ENCODE measurements around the gene MT1E.
"Not testable (repeated sequence)": the region's sequence is repeated elsewhere in the genome, so short reads cannot be mapped to it uniquely, and the experiment has no call there.

The MT1E gene

DNA sequence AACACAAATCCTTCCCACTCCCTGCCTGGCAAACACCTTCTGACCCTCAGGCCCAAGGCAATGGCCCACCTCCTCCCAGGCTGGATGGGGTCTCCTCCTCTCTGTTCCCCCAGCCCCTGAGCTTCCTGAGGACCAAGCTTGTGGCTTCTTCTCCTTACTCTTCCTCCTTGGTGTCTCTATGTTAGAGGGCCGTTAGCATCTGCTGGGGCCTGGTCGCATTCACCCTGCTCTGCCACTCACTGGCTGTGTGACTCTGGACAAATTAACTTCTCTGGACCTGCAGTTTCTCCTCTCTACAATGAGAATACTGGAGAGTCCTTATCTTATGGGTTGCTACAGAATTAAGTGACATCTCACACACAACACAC lies 17.9 kb upstream of the MT1E start:
- DNase-seq: no peak

DNA sequence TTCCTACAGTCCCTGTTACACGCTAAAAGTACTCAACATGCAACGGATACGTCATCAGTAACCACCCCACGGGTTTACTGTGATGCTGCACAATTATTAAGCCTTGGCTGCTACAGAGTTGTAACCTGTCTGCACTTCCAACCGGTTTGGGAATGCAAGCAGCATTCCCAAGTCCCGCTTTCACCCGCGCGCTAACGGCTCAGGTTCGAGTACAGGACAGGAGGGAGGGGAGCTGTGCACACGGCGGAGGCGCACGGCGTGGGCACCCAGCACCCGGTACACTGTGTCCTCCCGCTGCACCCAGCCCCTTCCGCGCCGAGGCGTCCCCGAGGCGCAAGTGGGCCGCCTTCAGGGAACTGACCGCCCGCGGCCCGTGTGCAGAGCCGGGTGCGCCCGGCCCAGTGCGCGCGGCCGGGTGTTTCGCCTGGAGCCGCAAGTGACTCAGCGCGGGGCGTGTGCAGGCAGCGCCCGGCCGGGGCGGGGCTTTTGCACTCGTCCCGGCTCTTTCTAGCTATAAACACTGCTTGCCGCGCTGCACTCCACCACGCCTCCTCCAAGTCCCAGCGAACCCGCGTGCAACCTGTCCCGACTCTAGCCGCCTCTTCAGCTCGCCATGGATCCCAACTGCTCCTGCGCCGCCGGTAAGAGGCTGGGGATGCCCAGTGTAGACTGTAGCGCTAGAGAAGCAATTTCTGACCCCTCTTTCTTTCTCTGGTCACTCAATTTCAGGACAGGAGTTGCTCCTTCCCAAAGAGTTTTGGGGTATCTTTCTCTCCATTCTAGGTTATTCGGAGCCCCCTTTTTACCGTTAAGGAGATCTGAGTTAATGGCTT lies 17.3 kb upstream of the MT1E start, which contains the start of gene MT2A:
MT2A (plus strand) TSS at position 542 of the 833 bp plus-strand sequence; CDS start at position 614, 72 bp downstream.
- DNase-seq: peak; percentile 78

DNA sequence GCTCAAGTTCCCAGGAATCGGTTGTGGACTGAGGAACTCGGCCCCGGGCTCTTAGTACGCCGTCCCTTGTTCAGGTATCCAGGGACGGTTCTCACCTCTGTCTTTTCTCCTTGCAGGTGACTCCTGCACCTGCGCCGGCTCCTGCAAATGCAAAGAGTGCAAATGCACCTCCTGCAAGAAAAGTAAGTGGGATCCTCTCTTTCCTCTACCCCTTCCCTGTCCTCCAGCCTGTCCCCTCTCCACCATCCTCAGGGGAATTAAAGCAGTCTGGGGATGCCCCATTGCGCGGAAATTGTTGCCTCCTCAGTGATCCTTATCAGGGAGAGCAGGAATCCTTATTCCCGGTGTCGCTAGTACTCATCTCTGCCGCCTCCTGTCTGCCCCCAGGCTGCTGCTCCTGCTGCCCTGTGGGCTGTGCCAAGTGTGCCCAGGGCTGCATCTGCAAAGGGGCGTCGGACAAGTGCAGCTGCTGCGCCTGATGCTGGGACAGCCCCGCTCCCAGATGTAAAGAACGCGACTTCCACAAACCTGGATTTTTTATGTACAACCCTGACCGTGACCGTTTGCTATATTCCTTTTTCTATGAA lies 16.6 kb upstream of the MT1E start:
- no peak for DNase-seq

- peak; percentile 41 for DNase-seq
These were observed 16.1 kb upstream of the MT1E start for GRCh38 chr16:56609463-56609921.

- no peak for DNase-seq
These were observed 15.5 kb upstream of the MT1E start for GRCh38 chr16:56610017-56610608.

DNA sequence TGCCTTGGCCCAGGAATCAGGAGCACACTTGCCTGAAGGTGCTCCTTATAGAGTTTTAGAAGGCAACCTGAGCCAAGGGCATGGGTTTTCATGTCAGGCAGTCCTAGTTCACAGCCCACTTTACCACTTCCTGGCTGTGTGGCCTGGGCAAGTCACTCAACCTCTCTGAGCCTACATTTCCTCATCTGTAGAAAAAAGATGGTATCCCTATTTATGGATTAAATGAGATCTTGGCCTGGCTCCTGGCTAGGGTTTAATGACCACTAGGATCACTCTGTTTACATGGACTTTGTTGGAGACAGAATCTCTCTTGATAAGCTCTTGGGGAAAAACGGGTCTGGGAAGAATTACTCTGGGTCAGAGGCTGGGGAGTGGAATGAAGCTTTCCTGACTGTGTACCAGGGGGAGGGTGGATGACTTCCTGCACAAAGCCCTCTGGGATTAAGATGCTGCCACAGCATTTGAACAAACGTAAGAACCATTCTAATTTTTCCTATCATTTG lies 14.9 kb upstream of the MT1E start:
- DNase-seq: no peak

GRCh38 chr16:56611281-56611833 lies 14.2 kb upstream of the MT1E start:
- no peak for DNase-seq

DNA sequence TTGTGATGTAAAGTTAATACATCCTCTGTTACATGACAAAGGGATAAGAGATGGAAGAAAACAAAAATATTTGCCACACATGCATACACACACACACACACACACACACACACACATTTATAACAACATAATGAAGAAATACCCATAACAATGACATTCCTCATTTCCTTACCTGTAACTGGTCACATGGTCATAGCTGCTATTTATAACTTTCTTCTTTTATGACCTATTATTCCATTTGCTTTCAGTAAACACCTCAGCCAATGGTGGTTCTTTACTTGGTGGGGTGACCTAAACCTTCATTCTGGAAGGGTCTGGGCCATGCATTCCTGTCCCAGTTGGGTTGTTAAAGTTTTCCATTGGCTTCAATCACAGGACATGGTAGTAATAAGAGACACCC lies 11.9 kb upstream of the MT1E start:
- no peak for DNase-seq

- no peak for DNase-seq
These were observed 11.0 kb upstream of the MT1E start for GRCh38 chr16:56614549-56614991.

DNA sequence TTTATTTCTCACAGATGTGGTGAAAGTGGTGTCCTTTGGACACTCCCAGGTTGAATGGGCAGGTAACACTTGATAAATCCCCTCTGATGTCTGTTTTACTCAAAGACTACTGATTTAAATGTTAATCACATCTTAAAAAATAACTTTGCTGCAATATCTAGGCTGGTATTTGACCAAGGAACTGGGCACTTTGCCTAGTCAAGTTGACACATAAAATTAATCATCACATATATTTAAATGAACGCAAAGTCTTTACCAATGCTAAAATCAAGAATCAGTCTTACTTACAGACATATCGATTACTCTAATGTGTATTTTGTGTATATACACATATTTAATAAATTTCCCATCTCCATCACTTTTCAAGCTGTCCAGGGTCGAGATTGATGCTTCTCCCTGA lies 10.2 kb upstream of the MT1E start:
- DNase-seq: no peak

DNA sequence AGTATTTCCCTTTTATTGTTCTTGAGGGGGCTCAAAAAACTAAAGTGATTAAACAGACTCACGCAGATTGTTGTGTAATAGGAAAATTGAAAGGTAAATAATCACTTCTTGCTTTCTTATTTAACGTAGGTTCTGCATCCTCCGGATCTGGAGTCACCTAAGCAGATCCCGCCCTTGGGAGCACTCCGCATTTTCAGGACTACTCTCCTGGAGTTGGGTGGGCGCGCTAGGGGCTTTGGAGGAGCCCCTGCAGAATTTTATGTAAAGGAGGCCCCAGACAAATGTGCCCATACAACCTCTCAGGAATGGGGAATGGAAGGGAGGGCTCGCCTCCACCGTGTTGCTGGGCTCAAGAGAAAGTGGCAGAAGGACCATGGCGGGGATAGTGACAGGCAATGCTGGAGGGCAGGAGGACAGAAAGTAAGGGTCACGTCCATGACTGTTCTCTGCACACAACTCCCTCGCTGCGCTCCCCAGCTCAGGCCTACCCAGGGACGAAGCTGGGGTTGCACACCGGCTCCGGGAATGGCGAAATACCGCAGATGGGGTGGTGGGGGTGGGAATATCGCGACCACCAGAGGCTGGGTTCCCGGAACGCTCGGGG lies 8.9 kb upstream of the MT1E start:
- DNase-seq: no peak

- DNase-seq: no peak
These were observed 8.1 kb upstream of the MT1E start for GRCh38 chr16:56617212-56618085.

- no peak for DNase-seq
These were observed 7.4 kb upstream of the MT1E start for GRCh38 chr16:56618138-56618537.

DNA sequence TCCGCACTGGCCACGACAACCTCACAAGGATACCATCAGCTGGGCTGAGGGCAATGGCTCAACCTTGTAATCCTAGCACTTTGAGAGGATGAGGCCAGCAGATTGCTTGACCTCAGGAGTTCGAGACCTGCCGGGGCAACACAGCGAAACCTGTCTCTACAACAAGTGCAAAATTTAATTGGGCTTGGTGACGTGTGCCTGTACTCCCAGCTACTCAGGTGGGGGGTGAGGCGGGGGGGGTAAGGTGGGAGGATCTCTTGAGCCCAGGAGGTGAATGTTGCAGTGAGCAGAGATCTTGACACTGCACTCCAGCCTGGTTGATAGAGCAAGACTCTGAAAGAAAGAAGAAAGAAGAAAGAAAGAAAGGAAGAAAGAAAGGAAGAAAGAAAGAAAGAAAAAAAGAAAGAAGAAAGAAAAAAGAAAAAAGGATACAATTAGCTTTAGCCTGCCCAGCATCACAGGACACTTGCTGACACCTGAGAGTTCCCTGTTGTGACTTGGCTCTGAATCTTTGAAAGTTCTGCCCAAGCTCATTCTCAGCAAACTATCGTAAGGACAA lies 5.2 kb upstream of the MT1E start:
- DNase-seq: no peak

GRCh38 chr16:56621665-56622445 lies 3.7 kb upstream of the MT1E start:
- not testable (repeated sequence) for DNase-seq

DNA sequence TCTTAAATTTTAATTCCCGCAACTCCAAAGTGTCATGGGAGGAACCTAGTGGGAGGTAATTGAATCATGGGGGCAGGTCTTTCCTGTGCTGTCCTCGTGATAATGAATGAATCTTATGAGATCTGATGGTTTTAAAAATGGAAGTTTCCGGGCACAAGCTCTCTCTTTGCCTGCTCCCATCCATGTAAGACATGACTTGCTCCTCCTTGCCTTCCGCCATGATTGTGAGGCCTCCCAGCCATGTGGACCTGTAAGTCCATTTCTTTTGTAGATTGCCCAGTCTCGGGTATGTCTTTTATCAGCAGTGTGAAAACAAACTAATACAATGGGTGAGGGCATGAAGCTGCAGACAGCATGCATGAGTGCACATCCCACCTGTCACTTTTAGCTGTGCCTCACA lies 2.4 kb upstream of the MT1E start:
- DNase-seq: not testable (repeated sequence)

- DNase-seq: no peak
These were observed 1.9 kb upstream of the MT1E start for GRCh38 chr16:56623637-56624036.

DNA sequence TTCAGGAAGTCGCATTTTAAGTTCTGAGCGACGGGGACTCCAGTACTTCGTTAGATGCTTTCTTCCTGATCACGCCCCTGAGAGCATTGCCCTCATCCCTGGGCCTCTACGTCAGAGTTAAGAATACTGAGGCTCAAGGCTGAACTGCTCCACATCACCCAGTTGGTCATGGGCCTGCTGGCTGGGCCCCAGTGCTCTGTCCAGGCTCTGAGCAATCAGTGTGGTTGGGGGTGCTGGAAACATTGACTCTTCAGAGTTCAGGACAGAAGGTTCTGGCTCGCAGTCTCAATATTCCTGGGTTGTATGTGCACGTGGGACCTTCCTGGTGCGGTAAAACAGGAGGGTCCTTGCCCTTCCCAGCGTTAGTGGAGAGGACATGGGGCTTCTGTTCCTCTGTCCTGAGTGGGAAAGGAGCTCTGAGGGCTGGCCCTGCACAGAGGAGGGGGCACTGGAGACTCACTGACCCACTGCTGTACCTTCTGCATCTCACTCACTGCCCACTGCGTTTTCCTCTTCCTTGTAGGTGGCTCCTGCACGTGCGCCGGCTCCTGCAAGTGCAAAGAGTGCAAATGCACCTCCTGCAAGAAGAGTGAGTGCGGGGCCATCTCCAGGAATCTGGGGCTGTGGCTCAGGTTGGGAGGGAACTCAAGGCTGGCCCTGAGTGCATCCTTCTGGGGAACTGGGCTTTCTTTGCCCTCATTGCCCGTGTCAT lies 518 bp downstream of the MT1E start:
- no peak for DNase-seq

DNA sequence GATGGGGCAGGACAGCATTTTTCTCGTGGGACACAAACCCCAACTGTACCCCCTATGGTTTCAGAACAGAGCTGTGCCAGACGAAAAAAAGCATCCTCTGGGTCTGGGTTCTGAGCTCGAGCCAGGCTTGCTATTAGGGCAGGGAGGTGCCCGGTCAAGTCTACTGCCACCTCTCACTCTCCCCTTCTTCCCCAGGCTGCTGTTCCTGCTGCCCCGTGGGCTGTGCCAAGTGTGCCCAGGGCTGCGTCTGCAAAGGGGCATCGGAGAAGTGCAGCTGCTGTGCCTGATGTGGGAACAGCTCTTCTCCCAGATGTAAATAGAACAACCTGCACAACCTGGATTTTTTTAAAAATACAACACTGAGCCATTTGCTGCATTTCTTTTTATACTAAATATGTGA lies 1.1 kb downstream of the MT1E start:
- no peak for DNase-seq
